NB4 (cell line): ENCODE results near the gene HILPDA.

Experiments used
- POLR2A ChIP-seq: IDR thresholded peaks from 2 replicates; pipeline ENCODE4 v1.6.1; 2011; ENCODE audit warnings: mild to moderate bottlenecking; ENCODE audit not compliant: insufficient read length; ENCODE audit errors: extremely low read depth
- TF ChIP-seq, protein P1 (sequence below): IDR thresholded peaks from 2 replicates; pipeline ENCODE4 v1.6.1; 2011; ENCODE audit warnings: low read depth, low read length

- TF ChIP-seq, protein P1, sequence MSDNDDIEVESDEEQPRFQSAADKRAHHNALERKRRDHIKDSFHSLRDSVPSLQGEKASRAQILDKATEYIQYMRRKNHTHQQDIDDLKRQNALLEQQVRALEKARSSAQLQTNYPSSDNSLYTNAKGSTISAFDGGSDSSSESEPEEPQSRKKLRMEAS, result no peak
- TF ChIP-seq POLR2A, result no peak
These were observed 34.3 kb upstream of the HILPDA start for GRCh38 chr7:128421384-128421783.
